ENCODE measurements around the gene CEP120.

CEP120 gene

DNA sequence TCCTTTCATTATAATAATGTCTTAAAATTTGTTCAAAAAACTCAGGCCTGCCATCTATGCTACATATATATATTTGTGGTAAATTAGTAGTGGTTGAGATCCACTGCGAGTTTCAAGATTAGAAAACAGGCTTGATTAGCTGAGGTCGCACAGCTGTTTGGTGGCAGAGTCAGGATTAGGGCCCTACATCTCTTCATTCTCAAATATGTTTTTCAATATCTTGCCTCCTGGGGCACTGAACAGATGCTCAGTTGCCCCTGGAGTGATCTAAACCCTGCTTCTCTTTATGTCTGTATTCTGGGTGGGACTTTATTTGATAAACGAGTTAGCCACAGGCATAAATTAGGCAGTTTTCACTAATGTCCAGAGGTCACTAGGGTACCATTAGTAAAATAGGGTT lies 27.8 kb upstream of the CEP120 start:
- Histone ChIP-seq H3K36me3 (ENCODE audit: insufficient read depth, low read length) (no peaks in the 10 kb centered on the region), H3K9ac (ENCODE audit: low read length) (no peak overlapping the region), H3K27ac (ENCODE audit: low read depth, low read length) (no peak overlapping the region), H3K27me3 (ENCODE audit: control insufficient read depth in 1 of 2, insufficient read depth in 2 of 2, low read length in 2 of 2) (no peaks in the 10 kb centered on the region), H3K4me3 (ENCODE audit: low read depth in 1 of 2, low read length in 2 of 2) (no peak overlapping the region), H3K4me1 (ENCODE audit: insufficient read depth, low read length) (no peaks in the 10 kb centered on the region), H3K9me3 (ENCODE audit: low read length) (no peaks in the 10 kb centered on the region)

- H3K27me3 ChIP-seq (ENCODE audit: control insufficient read depth in 1 of 2, insufficient read depth in 2 of 2, low read length in 2 of 2) = no peaks in the 10 kb centered on the region
- H3K36me3 ChIP-seq (ENCODE audit: insufficient read depth, low read length) = no peaks in the 10 kb centered on the region
- H3K4me3 ChIP-seq (ENCODE audit: low read depth in 1 of 2, low read length in 2 of 2) = no peak overlapping the region
- no peak overlapping the region for H3K9ac ChIP-seq (ENCODE audit: low read length)
- no peaks in the 10 kb centered on the region for H3K9me3 ChIP-seq (ENCODE audit: low read length)
- H3K27ac ChIP-seq (ENCODE audit: low read depth, low read length) = no peak overlapping the region
- no peaks in the 10 kb centered on the region for H3K4me1 ChIP-seq (ENCODE audit: insufficient read depth, low read length)
These were observed 27.4 kb upstream of the CEP120 start for GRCh38 chr5:123450640-123451039.

- Histone ChIP-seq H3K4me1 (ENCODE audit: insufficient read depth, low read length) (no peaks in the 10 kb centered on the region), H3K36me3 (ENCODE audit: insufficient read depth, low read length) (no peaks in the 10 kb centered on the region), H3K9ac (ENCODE audit: low read length) (no peak overlapping the region), H3K27me3 (ENCODE audit: control insufficient read depth in 1 of 2, insufficient read depth in 2 of 2, low read length in 2 of 2) (no peaks in the 10 kb centered on the region), H3K9me3 (ENCODE audit: low read length) (no peaks in the 10 kb centered on the region), H3K27ac (ENCODE audit: low read depth, low read length) (no peak overlapping the region), H3K4me3 (ENCODE audit: low read depth in 1 of 2, low read length in 2 of 2) (no peak overlapping the region)
These were observed 26.9 kb upstream of the CEP120 start for GRCh38 chr5:123450114-123450513.

GRCh38 chr5:123449424-123449974 lies 26.3 kb upstream of the CEP120 start:
- no peaks in the 10 kb centered on the region for H3K9me3 ChIP-seq (ENCODE audit: low read length)
- H3K27me3 ChIP-seq (ENCODE audit: control insufficient read depth in 1 of 2, insufficient read depth in 2 of 2, low read length in 2 of 2) = no peaks in the 10 kb centered on the region
- no peaks in the 10 kb centered on the region for H3K36me3 ChIP-seq (ENCODE audit: insufficient read depth, low read length)
- H3K4me1 ChIP-seq (ENCODE audit: insufficient read depth, low read length) = no peaks in the 10 kb centered on the region
- no peak overlapping the region for H3K9ac ChIP-seq (ENCODE audit: low read length)
- no peak overlapping the region for H3K4me3 ChIP-seq (ENCODE audit: low read depth in 1 of 2, low read length in 2 of 2)
- H3K27ac ChIP-seq (ENCODE audit: low read depth, low read length) = no peak overlapping the region

- H3K4me1 ChIP-seq (ENCODE audit: insufficient read depth, low read length) = no peaks in the 10 kb centered on the region
- H3K4me3 ChIP-seq (ENCODE audit: low read depth in 1 of 2, low read length in 2 of 2) = no peak overlapping the region
- no peaks in the 10 kb centered on the region for H3K27me3 ChIP-seq (ENCODE audit: control insufficient read depth in 1 of 2, insufficient read depth in 2 of 2, low read length in 2 of 2)
- H3K27ac ChIP-seq (ENCODE audit: low read depth, low read length) = no peak overlapping the region
- no peaks in the 10 kb centered on the region for H3K36me3 ChIP-seq (ENCODE audit: insufficient read depth, low read length)
- no peak overlapping the region for H3K9ac ChIP-seq (ENCODE audit: low read length)
- no peaks in the 10 kb centered on the region for H3K9me3 ChIP-seq (ENCODE audit: low read length)
These were observed 25.5 kb upstream of the CEP120 start for GRCh38 chr5:123448743-123449142.

DNA sequence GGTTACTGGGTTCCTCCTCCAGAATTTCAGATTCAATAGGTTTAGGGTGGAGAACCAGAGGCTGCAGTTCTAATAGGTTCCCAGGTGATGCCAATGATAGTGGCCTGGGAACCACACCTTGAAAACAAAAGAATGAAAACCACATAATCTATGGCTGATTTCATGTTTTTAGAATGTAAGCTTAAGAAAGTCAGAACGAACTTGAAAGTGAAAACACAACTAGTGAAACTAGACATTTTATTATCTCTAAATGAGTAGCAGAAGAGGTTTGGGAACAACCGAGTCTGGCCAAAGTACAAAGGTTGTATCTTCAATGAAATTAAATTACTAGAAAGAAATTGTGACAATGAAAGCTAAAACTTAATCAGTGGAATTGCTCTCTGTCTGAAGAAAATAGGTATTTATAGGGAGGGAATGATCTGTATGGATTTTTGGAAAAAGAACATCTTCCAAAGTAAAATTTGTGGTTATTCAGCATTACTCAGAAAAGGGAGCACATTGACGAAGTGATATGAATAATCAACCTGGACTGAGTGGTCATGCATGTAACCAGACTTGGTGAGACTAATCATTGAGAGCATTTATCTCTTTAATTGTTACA lies 24.9 kb upstream of the CEP120 start:
- Histone ChIP-seq H3K36me3 (ENCODE audit: insufficient read depth, low read length) (no peaks in the 10 kb centered on the region), H3K27ac (ENCODE audit: low read depth, low read length) (no peak overlapping the region), H3K9ac (ENCODE audit: low read length) (no peak overlapping the region), H3K4me1 (ENCODE audit: insufficient read depth, low read length) (no peaks in the 10 kb centered on the region), H3K27me3 (ENCODE audit: control insufficient read depth in 1 of 2, insufficient read depth in 2 of 2, low read length in 2 of 2) (no peaks in the 10 kb centered on the region), H3K4me3 (ENCODE audit: low read depth in 1 of 2, low read length in 2 of 2) (no peak overlapping the region), H3K9me3 (ENCODE audit: low read length) (no peaks in the 10 kb centered on the region)

- H3K9ac ChIP-seq (ENCODE audit: low read length) = no peak overlapping the region
- no peaks in the 10 kb centered on the region for H3K4me1 ChIP-seq (ENCODE audit: insufficient read depth, low read length)
- H3K4me3 ChIP-seq (ENCODE audit: low read depth in 1 of 2, low read length in 2 of 2) = no peak overlapping the region
- no peaks in the 10 kb centered on the region for H3K36me3 ChIP-seq (ENCODE audit: insufficient read depth, low read length)
- H3K27ac ChIP-seq (ENCODE audit: low read depth, low read length) = no peak overlapping the region
- H3K9me3 ChIP-seq (ENCODE audit: low read length) = no peaks in the 10 kb centered on the region
- H3K27me3 ChIP-seq (ENCODE audit: control insufficient read depth in 1 of 2, insufficient read depth in 2 of 2, low read length in 2 of 2) = no peaks in the 10 kb centered on the region
These were observed 20.8 kb upstream of the CEP120 start for GRCh38 chr5:123444016-123444415.

DNA sequence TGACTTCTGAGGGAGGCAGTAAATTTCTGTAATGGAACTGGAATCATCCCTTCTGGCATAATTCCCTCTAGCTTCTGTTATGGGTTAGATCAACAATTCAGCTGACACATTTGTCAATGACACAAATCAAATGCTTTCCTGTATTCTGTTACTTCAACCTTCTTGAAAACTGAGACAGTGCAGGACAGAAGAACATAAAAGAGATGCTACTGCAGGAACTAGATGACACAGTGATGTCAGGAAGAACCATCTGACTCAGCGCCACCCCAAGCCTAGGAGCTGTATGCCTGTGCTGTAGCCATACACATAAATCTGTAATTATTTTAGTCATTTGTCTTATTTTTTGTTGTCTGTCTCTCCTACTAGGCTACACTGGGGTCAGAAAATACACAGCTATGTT lies 18.2 kb upstream of the CEP120 start:
- no peaks in the 10 kb centered on the region for H3K4me1 ChIP-seq (ENCODE audit: insufficient read depth, low read length)
- no peak overlapping the region for H3K27ac ChIP-seq (ENCODE audit: low read depth, low read length)
- no peak overlapping the region for H3K4me3 ChIP-seq (ENCODE audit: low read depth in 1 of 2, low read length in 2 of 2)
- no peaks in the 10 kb centered on the region for H3K36me3 ChIP-seq (ENCODE audit: insufficient read depth, low read length)
- H3K27me3 ChIP-seq (ENCODE audit: control insufficient read depth in 1 of 2, insufficient read depth in 2 of 2, low read length in 2 of 2) = no peaks in the 10 kb centered on the region
- H3K9me3 ChIP-seq (ENCODE audit: low read length) = no peaks in the 10 kb centered on the region
- H3K9ac ChIP-seq (ENCODE audit: low read length) = no peak overlapping the region

- Histone ChIP-seq H3K9ac (ENCODE audit: low read length) (no peak overlapping the region), H3K4me3 (ENCODE audit: low read depth in 1 of 2, low read length in 2 of 2) (no peak overlapping the region), H3K36me3 (ENCODE audit: insufficient read depth, low read length) (no peaks in the 10 kb centered on the region), H3K9me3 (ENCODE audit: low read length) (no peaks in the 10 kb centered on the region), H3K27me3 (ENCODE audit: control insufficient read depth in 1 of 2, insufficient read depth in 2 of 2, low read length in 2 of 2) (no peaks in the 10 kb centered on the region), H3K4me1 (ENCODE audit: insufficient read depth, low read length) (no peaks in the 10 kb centered on the region), H3K27ac (ENCODE audit: low read depth, low read length) (no peak overlapping the region)
These were observed 17.4 kb upstream of the CEP120 start for GRCh38 chr5:123440456-123441181.

GRCh38 chr5:123439709-123440108 lies 16.5 kb upstream of the CEP120 start:
- H3K4me1 ChIP-seq (ENCODE audit: insufficient read depth, low read length) = no peaks in the 10 kb centered on the region
- H3K4me3 ChIP-seq (ENCODE audit: low read depth in 1 of 2, low read length in 2 of 2) = no peak overlapping the region
- no peak overlapping the region for H3K27ac ChIP-seq (ENCODE audit: low read depth, low read length)
- no peak overlapping the region for H3K9ac ChIP-seq (ENCODE audit: low read length)
- H3K9me3 ChIP-seq (ENCODE audit: low read length) = no peaks in the 10 kb centered on the region
- H3K27me3 ChIP-seq (ENCODE audit: control insufficient read depth in 1 of 2, insufficient read depth in 2 of 2, low read length in 2 of 2) = no peaks in the 10 kb centered on the region
- H3K36me3 ChIP-seq (ENCODE audit: insufficient read depth, low read length) = no peaks in the 10 kb centered on the region

- no peak overlapping the region for H3K27ac ChIP-seq (ENCODE audit: low read depth, low read length)
These were observed 15.7 kb upstream of the CEP120 start for GRCh38 chr5:123438902-123439301.

DNA sequence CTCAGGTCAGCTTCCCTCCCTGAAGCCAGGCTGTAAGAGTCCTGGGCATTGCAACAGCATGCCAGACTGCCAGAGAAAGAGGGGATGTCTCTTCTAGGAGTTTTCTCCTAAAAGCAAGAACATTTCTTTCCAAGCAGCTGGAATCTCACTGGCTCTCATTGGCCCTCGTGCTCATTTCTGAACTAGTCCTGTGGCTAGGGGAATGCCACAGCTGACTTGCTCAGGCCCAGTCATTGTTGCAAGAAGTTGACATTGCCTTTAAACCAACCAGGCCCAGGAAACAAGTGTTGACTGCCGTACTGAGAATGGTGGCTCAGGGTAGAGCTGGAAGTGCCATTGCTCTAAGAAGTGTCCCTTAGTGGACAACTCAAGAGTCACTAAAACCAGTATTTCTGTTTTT lies 15.0 kb upstream of the CEP120 start:
- H3K27me3 ChIP-seq (ENCODE audit: control insufficient read depth in 1 of 2, insufficient read depth in 2 of 2, low read length in 2 of 2) = no peaks in the 10 kb centered on the region
- no peaks in the 10 kb centered on the region for H3K4me1 ChIP-seq (ENCODE audit: insufficient read depth, low read length)
- no peak overlapping the region for H3K27ac ChIP-seq (ENCODE audit: low read depth, low read length)
- H3K9ac ChIP-seq (ENCODE audit: low read length) = no peak overlapping the region
- H3K36me3 ChIP-seq (ENCODE audit: insufficient read depth, low read length) = no peaks in the 10 kb centered on the region
- no peaks in the 10 kb centered on the region for H3K9me3 ChIP-seq (ENCODE audit: low read length)
- no peak overlapping the region for H3K4me3 ChIP-seq (ENCODE audit: low read depth in 1 of 2, low read length in 2 of 2)

More at GRCh38 chr5:123438902-123439301, 15.7 kb upstream of the CEP120 start:
- no peak overlapping the region for H3K9ac ChIP-seq (ENCODE audit: low read length)
- H3K27me3 ChIP-seq (ENCODE audit: control insufficient read depth in 1 of 2, insufficient read depth in 2 of 2, low read length in 2 of 2) = no peaks in the 10 kb centered on the region
- no peaks in the 10 kb centered on the region for H3K36me3 ChIP-seq (ENCODE audit: insufficient read depth, low read length)
- no peaks in the 10 kb centered on the region for H3K9me3 ChIP-seq (ENCODE audit: low read length)
- no peaks in the 10 kb centered on the region for H3K4me1 ChIP-seq (ENCODE audit: insufficient read depth, low read length)
- no peak overlapping the region for H3K4me3 ChIP-seq (ENCODE audit: low read depth in 1 of 2, low read length in 2 of 2)
